B cell (primary cell): ENCODE results near the gene TOP2A.

Source experiments
- CTCF ChIP-seq: fragments of 200-600 bp; IDR thresholded peaks from one replicate; pipeline ENCODE4 v1.8.0; 2022; ENCODE audit warnings: antibody characterized with exemption, mild to moderate bottlenecking
- EZH2 ChIP-seq: IDR thresholded peaks from 2 replicates; pipeline ENCODE4 v1.6.1; 2012; ENCODE audit warnings: borderline replicate concordance, low read depth, mild to moderate bottlenecking, moderate library complexity, low read length; ENCODE audit not compliant: insufficient read depth, poor library complexity, severe bottlenecking

GRCh38 chr17:40372031-40372430, 45.7 kb downstream of the TOP2A start:
- TF ChIP-seq CTCF = no peak
- TF ChIP-seq EZH2 = no peak
